WTC11 (cell line): Measurements from ENCODE around the gene VWA3A. TPM values are rescaled to one million over a fixed set of nuclear protein-coding genes. Genes with fewer than 3 reads are reported as not detected.

Experiments
- ATAC-seq: fragments of 200-7000 bp; cut with Tn5 transposase; 2 replicates; pipeline ENCODE4 v1.10.0; 2021; ENCODE audit warnings: mild to moderate bottlenecking, moderate library complexity
- CTCF ChIA-PET: fragments of 300-600 bp; sonication (Branson Sonifier 250); formaldehyde crosslinking; loops from one replicate; lab custom pipeline; 2021; ENCODE audit warnings: antibody characterized with exemption; lab: Charles Lee
- POLR2A ChIA-PET: fragments of 350-600 bp; sonication (Branson Sonifier 250); formaldehyde crosslinking; loops from one replicate; lab custom pipeline; 2021; ENCODE audit warnings: antibody characterized with exemption; lab: Charles Lee
- DNase-seq: peaks from one replicate; pipeline ENCODE4 v3.0.0; 2021; ENCODE audit warnings: low spot score
- H3K27ac Mint-ChIP-seq: 2 replicates; pipeline ENCODE4 v1.8.0; 2021; ENCODE audit warnings: mixed read lengths
- H3K27me3 Mint-ChIP-seq: 2 replicates; pipeline ENCODE4 v1.8.0; 2021; ENCODE audit warnings: low read depth, mild to moderate bottlenecking, moderate library complexity, mixed read lengths
- H3K36me3 Mint-ChIP-seq: 2 replicates; pipeline ENCODE4 v1.8.0; 2021; ENCODE audit warnings: mixed read lengths
- H3K4me1 Mint-ChIP-seq: 2 replicates; pipeline ENCODE4 v1.8.0; 2022; ENCODE audit warnings: mixed read lengths
- H3K4me3 Mint-ChIP-seq: 2 replicates; pipeline ENCODE4 v1.8.0; 2021; ENCODE audit warnings: mild to moderate bottlenecking, moderate library complexity, mixed read lengths
- H3K9me3 Mint-ChIP-seq: 2 replicates; pipeline ENCODE4 v1.8.0; 2021; ENCODE audit warnings: mixed read lengths
- FOXJ3 ChIP-seq: sonication (generic); formaldehyde crosslinking; IDR thresholded peaks from 2 replicates; pipeline ENCODE4 v1.9.0; 2021; ENCODE audit warnings: missing genetic modification reagents, mild to moderate bottlenecking, borderline replicate concordance
- FOXK1 ChIP-seq: sonication (generic); formaldehyde crosslinking; IDR thresholded peaks from 2 replicates; pipeline ENCODE4 v1.8.0; 2022; ENCODE audit warnings: mild to moderate bottlenecking, moderate library complexity, missing genetic modification reagents
- GTF2I ChIP-seq: fragments of 250-450 bp; sonication (Bioruptor Pico); conservative IDR thresholded peaks from 2 replicates; pipeline ENCODE4 v1.4.0; 2021; ENCODE audit warnings: mild to moderate bottlenecking
- MYBL2 ChIP-seq: sonication (generic); formaldehyde crosslinking; IDR thresholded peaks from 2 replicates; pipeline ENCODE4 v1.8.1; 2023; ENCODE audit warnings: mild to moderate bottlenecking, moderate library complexity, missing genetic modification reagents
- NR1H2 ChIP-seq: sonication (generic); formaldehyde crosslinking; IDR thresholded peaks from 2 replicates; pipeline ENCODE4 v1.9.0; 2021; ENCODE audit warnings: mild to moderate bottlenecking, moderate library complexity, missing genetic modification reagents
- ZBTB21 ChIP-seq: sonication (generic); formaldehyde crosslinking; IDR thresholded peaks from 2 replicates; pipeline ENCODE4 v1.8.1; 2023; ENCODE audit warnings: mild to moderate bottlenecking, missing genetic modification reagents, borderline replicate concordance
- ZNF263 ChIP-seq: sonication (generic); formaldehyde crosslinking; IDR thresholded peaks from 2 replicates; pipeline ENCODE4 v1.8.1; 2022; ENCODE audit warnings: low read depth, mild to moderate bottlenecking, moderate library complexity, missing genetic modification reagents
- total RNA-seq: library from RNA; stranded (reverse); gene quantifications from 3 replicates; pipeline ENCODE4 v1.2.3, GENCODE V29; 2021
- TF ChIP-seq, protein P1 (sequence below): fragments of 250-450 bp; sonication (Bioruptor Pico); IDR thresholded peaks from 2 replicates; pipeline ENCODE4 v1.9.0; 2021; ENCODE audit warnings: mild to moderate bottlenecking
- TF ChIP-seq, protein P2 (sequence below): sonication (generic); formaldehyde crosslinking; IDR thresholded peaks from 2 replicates; pipeline ENCODE4 v1.8.1; 2022; ENCODE audit warnings: low read depth, missing genetic modification reagents, borderline replicate concordance
- TF ChIP-seq, protein P3 (sequence below): sonication (generic); formaldehyde crosslinking; conservative IDR thresholded peaks from 2 replicates; pipeline ENCODE4 v1.8.1; 2023; ENCODE audit warnings: mild to moderate bottlenecking, low read depth, missing genetic modification reagents, moderate library complexity
- TF ChIP-seq, protein P4 (sequence below): sonication (generic); formaldehyde crosslinking; IDR thresholded peaks from 2 replicates; pipeline ENCODE4 v1.8.0; 2022; ENCODE audit warnings: mild to moderate bottlenecking, missing genetic modification reagents
- TF ChIP-seq, protein P5 (sequence below): fragments of 250-450 bp; sonication (Bioruptor Pico); IDR thresholded peaks from 2 replicates; pipeline ENCODE4 v2.1.2; 2022; ENCODE audit warnings: mild to moderate bottlenecking, moderate library complexity
- TF ChIP-seq, protein P6 (sequence below): sonication (generic); formaldehyde crosslinking; IDR thresholded peaks from 2 replicates; pipeline ENCODE4 v1.8.0; 2022; ENCODE audit warnings: missing genetic modification reagents
- TF ChIP-seq, protein P7 (sequence below): sonication (generic); formaldehyde crosslinking; IDR thresholded peaks from 2 replicates; pipeline ENCODE4 v1.8.0; 2022; ENCODE audit warnings: mild to moderate bottlenecking, missing genetic modification reagents
- TF ChIP-seq, protein P8 (sequence below): sonication (generic); formaldehyde crosslinking; IDR thresholded peaks from 2 replicates; pipeline ENCODE4 v1.8.1; 2022; ENCODE audit warnings: mild to moderate bottlenecking, moderate library complexity, missing genetic modification reagents
- TF ChIP-seq, protein P9 (sequence below): sonication (generic); formaldehyde crosslinking; IDR thresholded peaks from 2 replicates; pipeline ENCODE4 v1.8.0; 2022; ENCODE audit warnings: mild to moderate bottlenecking, missing genetic modification reagents

Gene VWA3A
- total RNA-seq, 1 experiment from 2014 or later: 0.11 TPM

DNA sequence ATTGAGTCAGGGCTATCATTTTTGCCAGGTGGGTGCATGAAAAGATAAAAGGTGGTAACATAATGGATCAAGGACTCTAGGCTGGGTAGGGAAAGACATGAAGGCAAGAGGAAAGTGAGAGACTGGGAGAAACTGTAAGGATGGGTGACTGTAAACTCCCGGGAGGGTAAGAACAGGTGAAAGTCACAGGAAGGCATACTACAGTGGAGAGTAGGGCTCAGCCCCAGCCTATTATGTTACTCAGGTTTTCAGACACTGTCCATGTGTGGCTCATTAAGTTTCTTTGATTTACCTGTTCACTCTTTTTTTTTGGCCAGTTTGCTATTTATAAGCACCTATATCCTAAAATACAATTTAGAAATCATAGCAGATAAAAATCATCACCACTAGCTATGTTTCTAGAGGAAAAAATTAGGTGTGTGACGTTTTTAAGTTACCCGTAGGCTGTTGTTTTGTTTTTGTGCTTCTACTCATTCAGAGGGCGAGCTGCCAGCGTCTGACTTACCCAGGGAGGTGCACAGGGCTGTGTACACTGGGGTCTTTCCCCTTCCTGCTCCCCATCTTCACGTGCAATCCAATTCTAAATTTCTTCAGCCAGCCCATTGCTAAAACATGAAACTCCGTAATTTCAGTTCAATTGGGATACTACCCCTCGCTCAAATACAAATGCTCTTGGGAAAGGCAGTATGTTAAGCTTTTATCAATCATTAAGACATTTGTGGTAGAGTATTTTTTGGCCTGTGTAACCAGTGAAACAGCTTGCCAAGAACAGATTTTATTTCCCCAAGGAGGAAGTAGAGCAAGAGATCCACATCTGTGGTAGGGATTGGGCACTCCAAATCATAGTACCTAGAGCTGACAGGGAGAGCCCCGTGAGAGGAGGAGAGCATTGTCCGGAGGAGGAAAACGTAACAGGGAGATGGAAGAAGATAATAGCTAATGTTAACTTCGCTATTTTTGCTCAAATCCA, 21.7 kb upstream of the VWA3A start (continued):
- TF ChIP-seq MYBL2: no peak

DNA sequence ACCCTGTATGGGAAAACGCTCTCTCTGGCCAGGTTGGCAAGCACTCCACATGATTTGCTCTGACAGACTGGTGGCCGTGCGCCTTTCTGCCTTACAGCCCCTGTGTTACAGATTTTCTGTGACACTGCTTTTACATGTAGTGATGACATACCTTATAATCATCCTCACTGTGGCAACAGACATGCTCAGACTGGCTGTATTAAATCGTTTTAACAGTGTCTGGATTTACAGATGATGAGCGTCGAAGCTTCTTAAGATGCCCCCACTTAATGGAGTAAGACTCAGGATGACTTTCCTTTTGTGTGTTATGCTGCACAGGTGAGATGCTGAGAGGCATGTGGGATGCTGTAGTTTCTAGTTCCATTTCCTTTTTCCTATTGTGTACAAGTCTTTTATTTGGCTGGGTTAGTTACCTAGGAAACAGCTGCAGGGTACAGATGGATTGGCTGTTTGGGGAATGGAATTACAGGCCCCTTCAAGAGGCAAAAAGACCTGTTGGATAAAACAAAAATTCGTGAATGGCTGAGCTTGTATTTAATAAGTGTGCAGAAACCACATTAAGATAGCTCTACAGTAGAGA, 20.9 kb upstream of the VWA3A start:
- ATAC-seq: no peak
- Mint-ChIP-seq H3K4me3 (no peak overlapping the region), H3K36me3 (peaks cover 10% of the 10 kb centered on the region), H3K9me3 (peaks cover 12% of the 10 kb centered on the region), H3K27me3 (no peaks in the 10 kb centered on the region), H3K27ac (no peak overlapping the region), H3K4me1 (no peaks in the 10 kb centered on the region)
- DNase-seq: no peak
- POLR2A ChIA-PET: no interaction called here
- TF ChIP-seq, protein P1, sequence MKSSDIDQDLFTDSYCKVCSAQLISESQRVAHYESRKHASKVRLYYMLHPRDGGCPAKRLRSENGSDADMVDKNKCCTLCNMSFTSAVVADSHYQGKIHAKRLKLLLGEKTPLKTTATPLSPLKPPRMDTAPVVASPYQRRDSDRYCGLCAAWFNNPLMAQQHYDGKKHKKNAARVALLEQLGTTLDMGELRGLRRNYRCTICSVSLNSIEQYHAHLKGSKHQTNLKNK (CRISPR knock-in tag): no peak
- TF ChIP-seq, protein P2, sequence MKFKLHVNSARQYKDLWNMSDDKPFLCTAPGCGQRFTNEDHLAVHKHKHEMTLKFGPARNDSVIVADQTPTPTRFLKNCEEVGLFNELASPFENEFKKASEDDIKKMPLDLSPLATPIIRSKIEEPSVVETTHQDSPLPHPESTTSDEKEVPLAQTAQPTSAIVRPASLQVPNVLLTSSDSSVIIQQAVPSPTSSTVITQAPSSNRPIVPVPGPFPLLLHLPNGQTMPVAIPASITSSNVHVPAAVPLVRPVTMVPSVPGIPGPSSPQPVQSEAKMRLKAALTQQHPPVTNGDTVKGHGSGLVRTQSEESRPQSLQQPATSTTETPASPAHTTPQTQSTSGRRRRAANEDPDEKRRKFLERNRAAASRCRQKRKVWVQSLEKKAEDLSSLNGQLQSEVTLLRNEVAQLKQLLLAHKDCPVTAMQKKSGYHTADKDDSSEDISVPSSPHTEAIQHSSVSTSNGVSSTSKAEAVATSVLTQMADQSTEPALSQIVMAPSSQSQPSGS: no peak
- TF ChIP-seq, protein P3, sequence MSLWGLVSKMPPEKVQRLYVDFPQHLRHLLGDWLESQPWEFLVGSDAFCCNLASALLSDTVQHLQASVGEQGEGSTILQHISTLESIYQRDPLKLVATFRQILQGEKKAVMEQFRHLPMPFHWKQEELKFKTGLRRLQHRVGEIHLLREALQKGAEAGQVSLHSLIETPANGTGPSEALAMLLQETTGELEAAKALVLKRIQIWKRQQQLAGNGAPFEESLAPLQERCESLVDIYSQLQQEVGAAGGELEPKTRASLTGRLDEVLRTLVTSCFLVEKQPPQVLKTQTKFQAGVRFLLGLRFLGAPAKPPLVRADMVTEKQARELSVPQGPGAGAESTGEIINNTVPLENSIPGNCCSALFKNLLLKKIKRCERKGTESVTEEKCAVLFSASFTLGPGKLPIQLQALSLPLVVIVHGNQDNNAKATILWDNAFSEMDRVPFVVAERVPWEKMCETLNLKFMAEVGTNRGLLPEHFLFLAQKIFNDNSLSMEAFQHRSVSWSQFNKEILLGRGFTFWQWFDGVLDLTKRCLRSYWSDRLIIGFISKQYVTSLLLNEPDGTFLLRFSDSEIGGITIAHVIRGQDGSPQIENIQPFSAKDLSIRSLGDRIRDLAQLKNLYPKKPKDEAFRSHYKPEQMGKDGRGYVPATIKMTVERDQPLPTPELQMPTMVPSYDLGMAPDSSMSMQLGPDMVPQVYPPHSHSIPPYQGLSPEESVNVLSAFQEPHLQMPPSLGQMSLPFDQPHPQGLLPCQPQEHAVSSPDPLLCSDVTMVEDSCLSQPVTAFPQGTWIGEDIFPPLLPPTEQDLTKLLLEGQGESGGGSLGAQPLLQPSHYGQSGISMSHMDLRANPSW: no peak
- TF ChIP-seq, protein P4, sequence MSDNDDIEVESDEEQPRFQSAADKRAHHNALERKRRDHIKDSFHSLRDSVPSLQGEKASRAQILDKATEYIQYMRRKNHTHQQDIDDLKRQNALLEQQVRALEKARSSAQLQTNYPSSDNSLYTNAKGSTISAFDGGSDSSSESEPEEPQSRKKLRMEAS (CRISPR knock-in tag): no peak
- TF ChIP-seq ZBTB21 (CRISPR knock-in tag) (no peak), ZNF263 (CRISPR knock-in tag) (no peak), FOXK1 (CRISPR knock-in tag) (no peak), NR1H2 (CRISPR knock-in tag) (no peak), FOXJ3 (CRISPR knock-in tag) (no peak), GTF2I (no peak)
- TF ChIP-seq, protein P5, sequence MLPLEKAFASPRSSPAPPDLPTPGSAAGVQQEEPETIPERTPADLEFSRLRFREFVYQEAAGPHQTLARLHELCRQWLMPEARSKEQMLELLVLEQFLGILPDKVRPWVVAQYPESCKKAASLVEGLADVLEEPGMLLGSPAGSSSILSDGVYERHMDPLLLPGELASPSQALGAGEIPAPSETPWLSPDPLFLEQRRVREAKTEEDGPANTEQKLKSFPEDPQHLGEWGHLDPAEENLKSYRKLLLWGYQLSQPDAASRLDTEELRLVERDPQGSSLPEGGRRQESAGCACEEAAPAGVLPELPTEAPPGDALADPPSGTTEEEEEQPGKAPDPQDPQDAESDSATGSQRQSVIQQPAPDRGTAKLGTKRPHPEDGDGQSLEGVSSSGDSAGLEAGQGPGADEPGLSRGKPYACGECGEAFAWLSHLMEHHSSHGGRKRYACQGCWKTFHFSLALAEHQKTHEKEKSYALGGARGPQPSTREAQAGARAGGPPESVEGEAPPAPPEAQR: no peak
- TF ChIP-seq, protein P6, sequence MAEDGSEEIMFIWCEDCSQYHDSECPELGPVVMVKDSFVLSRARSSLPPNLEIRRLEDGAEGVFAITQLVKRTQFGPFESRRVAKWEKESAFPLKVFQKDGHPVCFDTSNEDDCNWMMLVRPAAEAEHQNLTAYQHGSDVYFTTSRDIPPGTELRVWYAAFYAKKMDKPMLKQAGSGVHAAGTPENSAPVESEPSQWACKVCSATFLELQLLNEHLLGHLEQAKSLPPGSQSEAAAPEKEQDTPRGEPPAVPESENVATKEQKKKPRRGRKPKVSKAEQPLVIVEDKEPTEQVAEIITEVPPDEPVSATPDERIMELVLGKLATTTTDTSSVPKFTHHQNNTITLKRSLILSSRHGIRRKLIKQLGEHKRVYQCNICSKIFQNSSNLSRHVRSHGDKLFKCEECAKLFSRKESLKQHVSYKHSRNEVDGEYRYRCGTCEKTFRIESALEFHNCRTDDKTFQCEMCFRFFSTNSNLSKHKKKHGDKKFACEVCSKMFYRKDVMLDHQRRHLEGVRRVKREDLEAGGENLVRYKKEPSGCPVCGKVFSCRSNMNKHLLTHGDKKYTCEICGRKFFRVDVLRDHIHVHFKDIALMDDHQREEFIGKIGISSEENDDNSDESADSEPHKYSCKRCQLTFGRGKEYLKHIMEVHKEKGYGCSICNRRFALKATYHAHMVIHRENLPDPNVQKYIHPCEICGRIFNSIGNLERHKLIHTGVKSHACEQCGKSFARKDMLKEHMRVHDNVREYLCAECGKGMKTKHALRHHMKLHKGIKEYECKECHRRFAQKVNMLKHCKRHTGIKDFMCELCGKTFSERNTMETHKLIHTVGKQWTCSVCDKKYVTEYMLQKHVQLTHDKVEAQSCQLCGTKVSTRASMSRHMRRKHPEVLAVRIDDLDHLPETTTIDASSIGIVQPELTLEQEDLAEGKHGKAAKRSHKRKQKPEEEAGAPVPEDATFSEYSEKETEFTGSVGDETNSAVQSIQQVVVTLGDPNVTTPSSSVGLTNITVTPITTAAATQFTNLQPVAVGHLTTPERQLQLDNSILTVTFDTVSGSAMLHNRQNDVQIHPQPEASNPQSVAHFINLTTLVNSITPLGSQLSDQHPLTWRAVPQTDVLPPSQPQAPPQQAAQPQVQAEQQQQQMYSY (CRISPR knock-in tag): no peak
- TF ChIP-seq, protein P7, sequence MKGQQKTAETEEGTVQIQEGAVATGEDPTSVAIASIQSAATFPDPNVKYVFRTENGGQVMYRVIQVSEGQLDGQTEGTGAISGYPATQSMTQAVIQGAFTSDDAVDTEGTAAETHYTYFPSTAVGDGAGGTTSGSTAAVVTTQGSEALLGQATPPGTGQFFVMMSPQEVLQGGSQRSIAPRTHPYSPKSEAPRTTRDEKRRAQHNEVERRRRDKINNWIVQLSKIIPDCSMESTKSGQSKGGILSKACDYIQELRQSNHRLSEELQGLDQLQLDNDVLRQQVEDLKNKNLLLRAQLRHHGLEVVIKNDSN (CRISPR knock-in tag): no peak
- TF ChIP-seq, protein P8, sequence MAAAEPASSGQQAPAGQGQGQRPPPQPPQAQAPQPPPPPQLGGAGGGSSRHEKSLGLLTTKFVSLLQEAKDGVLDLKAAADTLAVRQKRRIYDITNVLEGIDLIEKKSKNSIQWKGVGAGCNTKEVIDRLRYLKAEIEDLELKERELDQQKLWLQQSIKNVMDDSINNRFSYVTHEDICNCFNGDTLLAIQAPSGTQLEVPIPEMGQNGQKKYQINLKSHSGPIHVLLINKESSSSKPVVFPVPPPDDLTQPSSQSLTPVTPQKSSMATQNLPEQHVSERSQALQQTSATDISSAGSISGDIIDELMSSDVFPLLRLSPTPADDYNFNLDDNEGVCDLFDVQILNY (CRISPR knock-in tag): no peak
- TF ChIP-seq, protein P9, sequence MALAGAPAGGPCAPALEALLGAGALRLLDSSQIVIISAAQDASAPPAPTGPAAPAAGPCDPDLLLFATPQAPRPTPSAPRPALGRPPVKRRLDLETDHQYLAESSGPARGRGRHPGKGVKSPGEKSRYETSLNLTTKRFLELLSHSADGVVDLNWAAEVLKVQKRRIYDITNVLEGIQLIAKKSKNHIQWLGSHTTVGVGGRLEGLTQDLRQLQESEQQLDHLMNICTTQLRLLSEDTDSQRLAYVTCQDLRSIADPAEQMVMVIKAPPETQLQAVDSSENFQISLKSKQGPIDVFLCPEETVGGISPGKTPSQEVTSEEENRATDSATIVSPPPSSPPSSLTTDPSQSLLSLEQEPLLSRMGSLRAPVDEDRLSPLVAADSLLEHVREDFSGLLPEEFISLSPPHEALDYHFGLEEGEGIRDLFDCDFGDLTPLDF (CRISPR knock-in tag): no peak
- CTCF ChIA-PET: interaction anchor here (0.5 to 4.0 kb wide), 6 partner anchors 15 to 105 kb away, joined by 3 to 23 read pairs (median 4); partner anchors contain the start of genes MOSMO and PDZD9
